ENCODE results near the gene LPCAT2.
"Not testable (repeated sequence)": the region's sequence is repeated elsewhere in the genome, so short reads cannot be mapped to it uniquely, and the experiment has no call there.

The LPCAT2 gene

GRCh38 chr16:55605754-55606336, 97.0 kb downstream of the LPCAT2 start:
- DNase-seq (ENCODE audit: low spot score): no peak

DNA sequence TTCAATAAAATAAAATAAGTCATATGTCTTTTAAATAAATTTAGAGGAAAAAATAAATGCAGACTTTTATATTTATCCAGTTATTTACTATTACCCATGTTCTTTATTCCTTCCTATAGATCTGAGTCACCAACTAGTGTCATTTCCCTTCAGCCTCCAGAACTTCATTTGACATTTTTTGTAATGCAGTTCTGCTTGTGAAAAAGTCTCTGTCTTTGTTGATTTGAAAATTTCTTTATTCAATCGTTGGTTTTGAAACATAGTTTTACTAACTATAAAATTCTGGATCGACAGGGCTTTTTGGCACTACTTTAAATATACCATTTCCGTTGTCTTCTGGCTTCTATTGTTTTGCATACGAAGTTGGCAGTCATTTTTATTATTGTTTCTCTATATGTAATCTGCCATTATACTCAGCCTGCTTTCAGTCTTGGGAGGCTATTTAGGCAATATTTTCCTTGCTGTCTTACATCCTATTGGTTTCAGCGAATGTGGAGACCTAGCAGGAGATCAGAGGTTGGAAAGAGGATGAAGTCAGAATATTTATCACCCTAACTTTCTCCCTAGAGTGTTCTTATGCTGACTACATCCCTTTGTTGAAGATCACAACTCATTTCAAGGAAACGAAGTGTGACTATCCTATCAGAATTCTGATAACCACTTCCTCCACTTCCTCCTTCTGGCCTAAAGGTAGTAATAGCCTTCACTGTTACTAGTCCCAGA, 104.9 kb downstream of the LPCAT2 start:
- no peak for DNase-seq (ENCODE audit: low spot score)

- DNase-seq (ENCODE audit: low spot score): no peak
These were observed 106.2 kb downstream of the LPCAT2 start for GRCh38 chr16:55615071-55615470.

- DNase-seq (ENCODE audit: low spot score): not testable (repeated sequence)
These were observed 106.8 kb downstream of the LPCAT2 start for GRCh38 chr16:55615670-55616069.

- DNase-seq (ENCODE audit: low spot score): no peak
These were observed 112.9 kb downstream of the LPCAT2 start for GRCh38 chr16:55621771-55622170.

GRCh38 chr16:55622272-55622671, 113.4 kb downstream of the LPCAT2 start:
- DNase-seq (ENCODE audit: low spot score): no peak

DNA sequence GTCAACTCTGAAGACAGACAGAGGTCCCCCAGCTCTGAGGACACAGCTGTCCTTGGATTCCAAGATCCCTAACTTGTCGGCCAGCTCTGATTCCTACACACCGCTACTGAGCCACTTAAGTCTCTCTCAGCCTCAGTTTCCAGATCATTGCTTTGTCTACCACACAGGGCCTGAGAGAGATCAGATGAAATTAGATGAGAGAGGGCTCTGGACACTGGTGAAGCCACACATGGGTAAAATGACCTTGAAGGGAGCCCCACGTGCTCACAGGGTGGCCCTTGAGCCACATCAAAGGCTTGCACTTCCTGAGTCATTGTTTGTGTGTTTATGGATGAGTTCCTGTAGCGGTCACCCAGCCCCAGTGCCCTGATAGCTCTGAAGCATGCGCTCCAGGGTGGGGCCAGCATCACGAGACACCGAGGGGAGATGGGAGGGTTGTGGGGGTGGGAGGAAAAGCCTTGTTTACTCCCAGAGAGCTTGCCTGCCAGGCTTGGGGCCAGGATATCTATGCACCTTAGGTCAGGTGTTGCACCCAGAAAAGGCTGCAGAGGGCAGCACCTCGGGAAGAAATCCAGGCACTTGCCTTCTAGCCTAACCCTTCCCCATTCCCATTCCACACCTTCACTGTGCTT, 114.2 kb downstream of the LPCAT2 start:
- no peak for DNase-seq (ENCODE audit: low spot score)

- no peak for DNase-seq (ENCODE audit: low spot score)
These were observed 114.8 kb downstream of the LPCAT2 start for GRCh38 chr16:55623640-55624039.

- DNase-seq (ENCODE audit: low spot score): no peak
These were observed 115.8 kb downstream of the LPCAT2 start for GRCh38 chr16:55624696-55625095.

- DNase-seq (ENCODE audit: low spot score): no peak
These were observed 117.0 kb downstream of the LPCAT2 start for GRCh38 chr16:55625843-55626242.

GRCh38 chr16:55628306-55628968, 119.6 kb downstream of the LPCAT2 start:
- no peak for DNase-seq (ENCODE audit: low spot score)

GRCh38 chr16:55630774-55631173, 121.9 kb downstream of the LPCAT2 start:
- DNase-seq (ENCODE audit: low spot score): no peak

GRCh38 chr16:55632259-55632658, 123.4 kb downstream of the LPCAT2 start:
- no peak for DNase-seq (ENCODE audit: low spot score)

GRCh38 chr16:55634193-55634592, 125.3 kb downstream of the LPCAT2 start:
- no peak for DNase-seq (ENCODE audit: low spot score)
